Non-pigmented ciliary epithelial cell (primary cell): ENCODE data around the gene HMG20B.
"Not testable (repeated sequence)": the region's sequence is repeated elsewhere in the genome, so short reads cannot be mapped to it uniquely, and the experiment has no call there.

ENCODE experiments used
- DNase-seq: peaks from one replicate; pipeline ENCODE4 v3.0.0-alpha.2; 2010; ENCODE audit warnings: low read depth

The HMG20B gene

DNA sequence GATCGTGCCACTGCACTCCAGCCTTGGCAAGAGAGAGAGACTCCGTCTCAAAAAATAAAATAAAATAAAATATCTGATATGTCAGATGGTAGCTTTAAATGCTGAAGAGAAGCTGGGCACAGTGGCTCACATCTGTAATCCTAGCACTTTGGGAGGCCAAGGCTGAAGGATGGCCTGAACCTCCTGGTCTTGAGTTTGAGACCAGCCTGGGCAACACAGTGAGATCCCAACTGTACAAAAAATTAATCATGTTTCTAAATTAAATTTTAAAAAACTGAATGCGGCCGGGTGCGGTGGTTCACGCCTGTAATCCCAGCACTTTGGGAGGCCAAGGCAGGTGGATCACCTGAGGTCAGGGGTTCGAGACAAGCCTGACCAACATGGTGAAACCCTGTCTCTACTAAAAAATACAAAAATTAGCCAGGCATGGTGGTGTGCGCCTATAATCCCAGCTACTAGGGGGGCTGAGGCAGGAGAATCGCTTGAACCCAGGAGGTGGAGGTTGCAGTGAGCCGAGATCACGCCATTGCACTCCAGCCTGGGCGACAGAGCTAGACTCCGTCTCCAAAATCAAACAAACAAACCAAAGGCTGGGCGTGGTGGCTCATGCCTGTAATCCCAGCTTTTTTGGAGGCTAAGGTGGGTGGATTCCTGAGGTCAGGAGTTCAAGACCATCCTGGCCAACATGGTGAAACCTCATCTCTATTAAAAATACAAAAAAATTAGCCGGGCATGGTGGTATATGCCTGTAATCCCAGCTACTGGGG is 11.5 kb downstream of the HMG20B start:
- not testable (repeated sequence) for DNase-seq

DNA sequence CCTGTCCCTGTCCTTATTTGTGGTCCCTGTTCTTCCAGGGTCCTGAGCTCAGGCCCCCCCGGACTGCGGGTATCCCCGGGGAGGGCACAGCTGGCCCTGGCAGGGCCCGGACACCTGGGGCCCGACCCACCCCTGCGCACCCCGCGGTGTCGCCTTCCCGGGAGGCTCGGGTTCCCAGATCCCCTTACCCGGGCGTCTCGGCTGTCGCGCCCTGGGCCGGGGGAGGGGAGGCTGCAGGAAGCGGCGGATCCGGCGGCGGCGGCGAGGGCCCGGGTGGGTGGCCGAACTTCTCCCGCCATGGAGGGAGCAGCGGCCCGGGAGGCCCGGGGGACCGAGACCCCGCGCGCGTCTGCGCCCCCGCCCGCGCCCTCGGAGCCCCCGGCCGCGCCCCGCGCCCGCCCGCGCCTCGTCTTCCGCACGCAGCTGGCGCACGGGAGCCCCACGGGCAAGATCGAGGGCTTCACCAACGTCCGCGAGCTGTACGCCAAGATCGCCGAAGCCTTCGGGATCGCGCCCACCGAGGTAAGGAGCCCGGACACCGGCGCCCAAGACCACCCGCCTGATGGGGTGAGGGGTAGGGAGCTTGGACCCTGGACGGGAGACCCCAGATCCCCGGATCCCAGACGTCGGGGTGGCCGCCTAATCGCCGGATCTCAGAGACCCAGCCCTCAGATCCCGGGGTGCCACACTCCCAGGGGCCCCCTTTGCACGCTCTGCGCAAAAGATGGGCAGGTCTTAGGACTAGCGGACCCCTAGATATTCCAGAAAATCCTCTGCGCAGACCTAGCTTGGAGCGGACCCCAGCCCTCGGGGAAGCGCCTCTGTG is 12.8 kb downstream of the HMG20B start, which contains the start of gene GIPC3:
Gene GIPC3, plus strand, starts transcription at position 178 of the 826 bp plus-strand sequence. Its CDS starts 120 bp downstream, at position 298.
- no peak for DNase-seq

DNA sequence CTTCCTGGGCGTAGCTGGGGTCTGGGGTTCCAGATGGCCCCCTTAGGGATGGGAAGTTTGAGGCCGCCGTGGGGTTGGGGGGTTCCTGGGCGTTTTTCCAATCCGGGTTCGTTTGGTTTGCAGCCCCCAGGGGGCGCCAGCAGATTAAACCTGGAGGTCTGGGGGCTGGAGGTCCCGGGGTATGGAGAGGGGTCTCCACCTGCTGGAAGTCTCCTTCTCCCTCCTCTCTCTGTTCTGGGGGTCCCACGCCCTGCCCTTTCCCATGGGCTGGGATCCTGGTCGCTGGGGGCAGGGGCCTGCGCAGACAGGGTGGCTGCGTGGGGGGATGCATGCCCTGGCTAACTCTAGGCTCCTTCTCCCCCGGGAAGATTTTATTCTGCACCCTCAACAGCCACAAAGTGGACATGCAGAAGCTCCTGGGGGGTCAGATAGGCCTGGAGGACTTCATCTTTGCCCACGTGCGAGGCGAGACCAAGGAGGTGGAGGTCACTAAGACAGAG is 13.4 kb downstream of the HMG20B start:
- no peak for DNase-seq

GRCh38 chr19:3586707-3587346 is 14.1 kb downstream of the HMG20B start:
- DNase-seq: no peak

DNA sequence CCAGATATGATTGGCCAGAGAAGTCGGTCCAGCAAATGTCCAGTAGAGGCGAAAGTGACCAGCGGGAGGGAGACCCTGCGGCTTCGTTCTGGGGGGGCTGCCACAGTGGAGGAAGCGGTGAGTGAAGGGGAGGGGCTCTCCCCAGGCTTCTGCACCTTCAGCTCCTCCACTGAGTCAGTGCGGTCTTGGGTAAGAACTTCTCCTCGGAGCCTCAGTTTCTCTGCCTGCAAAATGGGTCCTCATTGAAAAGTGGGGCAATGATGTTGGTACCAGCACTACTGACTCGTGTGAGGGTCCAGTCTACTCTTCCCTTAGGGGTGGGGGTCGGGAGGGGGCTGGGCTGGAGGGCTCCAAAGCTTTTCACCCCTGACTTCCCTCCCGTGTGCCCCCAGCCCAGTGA is 16.7 kb downstream of the HMG20B start:
- DNase-seq: no peak

GRCh38 chr19:3589949-3590348 is 17.2 kb downstream of the HMG20B start:
- DNase-seq: no peak

DNA sequence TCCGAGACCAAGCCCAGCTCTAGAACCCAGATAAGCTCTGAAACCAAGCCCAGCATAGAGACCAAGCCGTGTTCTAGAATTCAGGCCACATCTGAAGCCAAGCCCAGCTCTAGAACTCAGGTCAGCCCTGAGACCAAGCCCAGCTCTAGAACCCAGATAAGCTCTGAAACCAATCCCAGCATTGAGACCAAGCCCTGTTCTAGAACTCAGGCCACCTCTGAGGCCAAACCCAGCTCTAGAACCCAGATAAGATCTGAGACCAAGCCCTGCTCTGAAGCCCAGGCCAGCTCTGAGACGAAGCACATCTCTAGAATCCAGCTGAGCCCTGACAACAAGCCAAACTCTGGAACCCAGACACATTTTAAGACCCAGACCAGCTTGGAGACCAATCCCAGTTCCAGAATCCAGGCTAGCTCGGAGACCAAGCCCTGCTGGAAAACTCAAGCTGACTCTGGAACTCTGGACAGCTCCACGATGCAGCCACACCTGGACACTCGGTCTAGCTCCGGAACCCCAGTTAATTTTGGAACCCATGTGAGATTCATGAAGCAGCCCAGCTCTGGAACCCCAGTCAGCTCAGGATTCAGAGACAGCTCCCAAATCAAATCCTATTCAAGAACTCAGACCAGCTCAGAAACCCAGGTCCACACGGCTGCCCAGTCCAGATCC is 18.4 kb downstream of the HMG20B start:
- DNase-seq: no peak

DNA sequence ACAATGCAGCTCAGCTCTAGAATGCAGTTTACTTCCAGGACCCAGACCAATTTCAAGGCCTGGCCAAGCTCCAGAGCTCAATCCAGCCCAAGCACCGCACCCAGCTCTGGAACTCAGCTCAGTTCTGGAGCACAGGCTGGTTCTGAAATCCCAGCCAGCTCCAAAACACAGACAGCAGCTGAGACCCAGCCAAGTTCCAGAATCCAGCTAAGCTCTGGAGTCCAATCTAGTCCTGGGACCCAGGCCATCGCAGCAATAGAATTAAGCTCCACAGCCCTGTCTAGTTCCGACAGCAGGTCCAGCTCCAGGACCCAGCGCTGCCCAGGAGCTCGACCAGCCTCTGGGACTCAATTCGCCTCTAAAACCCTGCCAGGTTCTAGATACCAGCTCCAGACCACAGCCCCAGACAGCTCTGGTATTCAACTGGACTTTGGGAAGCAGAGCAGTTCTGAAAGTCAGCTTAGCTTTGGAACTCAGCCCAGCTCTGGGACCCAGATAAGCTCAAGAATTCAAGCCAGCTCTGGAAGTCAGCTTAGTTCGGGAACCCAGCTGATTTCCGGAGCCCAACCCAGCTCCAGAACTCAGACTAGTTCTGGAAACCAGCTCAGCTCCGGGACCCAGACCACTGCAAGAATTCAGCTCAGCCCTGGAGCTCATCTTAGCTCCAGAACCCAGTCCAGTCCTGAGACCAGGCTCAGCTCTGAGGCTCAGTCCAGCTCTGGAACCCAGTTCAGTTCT is 19.3 kb downstream of the HMG20B start:
- DNase-seq: no peak

DNA sequence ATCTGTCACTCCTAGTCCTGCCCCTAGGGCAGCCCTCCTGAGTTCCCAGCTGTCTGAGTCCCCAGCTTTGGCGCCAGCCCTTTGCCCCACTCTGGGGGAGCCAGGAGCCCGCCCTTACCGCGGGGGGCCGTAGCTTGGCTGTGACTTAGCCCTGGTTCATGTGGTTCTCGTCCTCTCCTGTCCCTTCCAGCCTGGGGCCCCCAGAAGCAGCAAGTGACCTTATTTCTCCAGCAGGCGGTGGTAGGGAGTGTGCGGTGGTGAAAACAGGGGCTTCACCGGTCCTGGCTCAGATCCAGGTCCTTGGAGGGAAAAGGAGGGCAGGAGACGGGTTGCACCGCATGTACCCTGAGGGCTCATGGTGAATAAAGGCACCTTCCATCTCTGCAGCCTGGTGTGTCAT is 20.4 kb downstream of the HMG20B start:
- no peak for DNase-seq

GRCh38 chr19:3595521-3596061 is 22.8 kb downstream of the HMG20B start:
- no peak for DNase-seq

GRCh38 chr19:3599776-3600187 is 27.0 kb downstream of the HMG20B start:
- DNase-seq: no peak

- DNase-seq: no peak
Observed at GRCh38 chr19:3601021-3601420, 28.3 kb downstream of the HMG20B start.

- no peak for DNase-seq
Observed at GRCh38 chr19:3603121-3603811, 30.5 kb downstream of the HMG20B start.

DNA sequence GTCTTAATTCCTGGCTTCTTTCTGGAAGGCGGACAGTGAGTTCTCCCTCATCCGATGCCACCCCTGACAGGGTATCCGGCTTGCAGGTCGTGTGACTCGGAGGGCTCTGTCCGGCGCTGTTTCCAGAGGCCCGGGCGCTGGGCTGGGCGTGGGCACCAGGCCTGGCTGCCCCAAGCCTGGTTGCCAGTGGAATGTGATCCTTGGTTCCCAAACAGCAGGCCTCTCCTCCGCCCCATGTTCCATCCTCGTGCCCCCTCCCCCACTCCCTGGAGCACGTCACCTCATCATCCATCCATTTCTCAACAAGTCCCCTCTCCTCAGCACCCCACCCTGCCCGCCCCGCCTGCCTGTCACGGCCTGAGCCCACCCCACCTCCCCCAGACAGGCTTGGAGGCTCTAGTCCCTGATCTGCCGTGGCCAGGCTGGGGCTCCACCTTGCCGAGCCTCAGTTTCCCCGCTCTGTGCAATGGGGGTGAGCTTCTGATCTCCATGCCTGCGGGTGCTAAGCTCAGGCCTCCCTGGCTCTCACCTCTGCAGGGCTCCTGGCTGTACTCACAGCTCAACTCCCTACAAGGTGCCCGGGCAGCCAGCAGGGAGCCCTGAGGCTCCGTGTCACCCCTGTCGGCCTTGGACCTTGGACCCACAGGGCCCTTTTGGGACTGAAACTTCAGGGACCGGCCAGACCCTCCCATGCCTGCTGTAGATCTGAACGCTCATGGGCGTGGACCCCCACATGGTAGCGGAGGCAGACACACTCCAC is 31.7 kb downstream of the HMG20B start:
- DNase-seq: no peak

DNA sequence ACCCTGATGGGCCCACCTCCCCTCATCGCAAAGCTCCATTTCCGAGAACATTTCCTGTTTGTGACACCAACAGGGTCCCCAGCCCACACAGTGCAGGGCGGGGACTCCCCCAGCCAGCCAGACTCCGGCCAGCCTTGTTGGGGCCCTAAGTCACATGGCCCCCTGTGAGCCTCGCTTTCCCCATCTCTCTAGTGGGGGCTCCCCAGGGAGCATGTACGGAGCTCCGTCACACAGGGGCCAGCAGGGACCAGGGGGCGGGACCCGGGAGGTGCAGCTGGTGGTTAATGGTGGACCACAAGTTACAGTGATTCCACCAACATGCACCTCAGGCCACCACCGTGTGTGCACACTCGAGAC is 32.2 kb downstream of the HMG20B start:
- no peak for DNase-seq

GRCh38 chr19:3605361-3605760 is 32.6 kb downstream of the HMG20B start:
- DNase-seq: no peak

- DNase-seq: no peak
Observed at GRCh38 chr19:3605770-3606169, 33.0 kb downstream of the HMG20B start.

GRCh38 chr19:3606174-3606689 is 33.5 kb downstream of the HMG20B start:
- DNase-seq: no peak

DNA sequence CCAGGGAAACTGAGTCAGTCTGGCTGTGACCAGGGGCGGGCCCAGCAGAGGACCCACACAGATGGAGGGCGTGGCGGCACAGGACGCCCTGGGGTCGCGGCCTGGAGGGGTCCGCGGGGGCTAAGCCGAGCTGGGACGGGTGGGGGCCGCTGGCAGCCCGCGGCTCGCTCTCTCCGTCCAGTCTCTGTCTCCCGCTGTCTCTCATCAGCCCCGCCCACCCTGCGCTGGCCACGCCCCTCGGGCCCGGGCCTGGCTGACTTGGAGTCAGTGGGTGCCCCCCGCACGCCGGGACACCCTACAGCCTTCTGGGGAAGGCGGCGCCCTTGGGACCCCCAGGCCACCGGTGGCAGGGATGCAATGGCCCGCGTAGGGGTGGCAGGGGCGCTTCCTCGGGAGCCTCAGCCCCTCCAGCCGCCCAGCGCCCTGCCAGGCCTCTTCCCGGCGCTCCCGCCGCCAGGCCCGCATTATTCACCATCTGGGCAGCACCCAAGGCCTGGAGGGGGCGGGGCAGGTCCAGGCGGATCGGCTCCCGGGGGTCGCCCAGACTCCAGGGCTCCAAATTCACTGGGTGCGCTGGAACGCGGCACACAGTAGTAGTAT is 34.0 kb downstream of the HMG20B start, which contains the start of gene TBXA2R:
Gene TBXA2R, minus strand, starts transcription at position 186 of the 600 bp plus-strand sequence. CDS start 6,241 bp downstream, outside the sequence.
- no peak for DNase-seq
